Measurements from ENCODE around the gene RBM20. TPM values are rescaled to one million over a fixed set of nuclear protein-coding genes. Genes with fewer than 3 reads are reported as not detected.

Gene RBM20
- total RNA-seq, 1 donor from 2014 or later: 1.5 TPM

- Mint-ChIP-seq H3K4me1 (ENCODE audit: low read depth) (no peaks in the 10 kb centered on the region), H3K27ac (no peak overlapping the region), H3K36me3 (ENCODE audit: insufficient read depth) (no peaks in the 10 kb centered on the region), H3K4me3 (ENCODE audit: low read depth) (no peak overlapping the region), H3K9me3 (ENCODE audit: low read depth) (no peaks in the 10 kb centered on the region), H3K27me3 (peaks cover 47% of the 10 kb centered on the region)
- no peak for DNase-seq (ENCODE audit: low spot score, unreplicated experiment)
- no peak for TF ChIP-seq CTCF (IDR thresholded peaks at IDR 0.05; ENCODE audit: unreplicated experiment)
Observed at GRCh38 chr10:110666673-110667072, 22.5 kb downstream of the RBM20 start.

DNA sequence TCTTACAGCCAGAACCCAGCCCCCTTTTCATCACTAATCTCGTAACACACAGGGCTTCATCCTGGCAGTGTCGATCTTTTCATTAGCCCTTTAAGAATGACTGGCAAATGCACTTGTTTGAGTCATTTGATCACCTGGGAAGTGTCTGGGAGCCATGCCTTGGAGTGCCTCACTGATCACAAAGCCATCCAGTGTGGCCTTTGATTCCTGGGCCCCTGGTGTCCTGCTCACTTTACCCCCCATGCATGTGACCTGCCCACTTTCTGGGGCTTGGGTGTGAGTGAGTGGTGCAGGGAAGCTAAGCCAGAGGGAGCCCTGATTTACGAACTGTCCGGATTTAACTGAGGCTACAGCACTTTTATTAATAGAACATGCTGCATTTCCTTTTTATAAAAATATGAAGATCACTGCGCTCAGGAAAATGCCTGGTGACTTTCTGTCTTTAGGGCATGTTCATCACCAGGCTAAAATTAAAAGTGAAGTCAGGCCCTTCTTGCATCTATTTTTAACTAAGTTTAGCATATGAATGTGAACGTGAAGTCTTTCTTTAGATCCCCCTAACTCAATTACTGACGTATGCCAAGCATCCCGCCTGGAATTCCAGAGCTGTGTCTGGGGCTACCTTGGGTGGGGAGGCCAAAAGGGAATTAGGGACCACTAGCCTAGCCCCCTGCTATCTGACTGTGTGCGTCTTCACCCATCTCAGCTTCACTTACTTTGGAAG, 23.6 kb downstream of the RBM20 start:
- H3K4me1 Mint-ChIP-seq (ENCODE audit: low read depth): no peaks in the 10 kb centered on the region

GRCh38 chr10:110668443-110668842, 24.3 kb downstream of the RBM20 start:
- DNase-seq (ENCODE audit: low spot score, unreplicated experiment): no peak
- Mint-ChIP-seq H3K36me3 (ENCODE audit: insufficient read depth) (no peaks in the 10 kb centered on the region), H3K27ac (no peak overlapping the region), H3K9me3 (ENCODE audit: low read depth) (no peaks in the 10 kb centered on the region), H3K4me3 (ENCODE audit: low read depth) (no peak overlapping the region), H3K27me3 (peaks cover 58% of the 10 kb centered on the region), H3K4me1 (ENCODE audit: low read depth) (no peaks in the 10 kb centered on the region)
- no peak for TF ChIP-seq CTCF (IDR thresholded peaks at IDR 0.05; ENCODE audit: unreplicated experiment)

More for the DNA sequence above, 23.6 kb downstream of the RBM20 start:
- TF ChIP-seq CTCF (IDR thresholded peaks at IDR 0.05; ENCODE audit: unreplicated experiment): no peak
- H3K27ac Mint-ChIP-seq: no peak overlapping the region
- no peaks in the 10 kb centered on the region for H3K36me3 Mint-ChIP-seq (ENCODE audit: insufficient read depth)
- DNase-seq (ENCODE audit: low spot score, unreplicated experiment): no peak
- peaks cover 52% of the 10 kb centered on the region for H3K27me3 Mint-ChIP-seq
- no peak overlapping the region for H3K4me3 Mint-ChIP-seq (ENCODE audit: low read depth)
- no peaks in the 10 kb centered on the region for H3K9me3 Mint-ChIP-seq (ENCODE audit: low read depth)

DNA sequence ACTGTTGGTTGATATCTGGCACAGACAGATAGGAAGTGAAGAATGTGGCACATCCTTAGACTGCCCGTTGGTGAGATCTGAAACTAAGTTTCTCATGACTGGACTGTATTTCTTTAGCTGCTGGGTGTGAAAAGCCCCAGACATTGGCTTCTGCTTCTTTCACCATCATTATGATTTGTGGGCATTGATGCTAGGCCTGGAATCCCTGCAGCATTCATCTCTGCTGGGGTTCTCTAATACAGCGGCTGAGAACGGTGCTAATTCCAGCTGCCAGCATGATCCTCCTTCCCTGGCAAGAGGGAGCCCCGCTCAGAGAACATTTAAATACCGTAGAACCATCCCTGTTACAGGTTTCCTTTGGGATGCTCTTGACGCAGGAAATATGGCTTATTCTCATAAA, 26.2 kb downstream of the RBM20 start:
- no peaks in the 10 kb centered on the region for H3K9me3 Mint-ChIP-seq (ENCODE audit: low read depth)
- no peaks in the 10 kb centered on the region for H3K4me1 Mint-ChIP-seq (ENCODE audit: low read depth)

More for the DNA sequence above, 26.2 kb downstream of the RBM20 start:
- H3K36me3 Mint-ChIP-seq (ENCODE audit: insufficient read depth): no peaks in the 10 kb centered on the region
- no peak for TF ChIP-seq CTCF (IDR thresholded peaks at IDR 0.05; ENCODE audit: unreplicated experiment)
- DNase-seq (ENCODE audit: low spot score, unreplicated experiment): no peak
- no peak overlapping the region for H3K4me3 Mint-ChIP-seq (ENCODE audit: low read depth)
- peaks cover 75% of the 10 kb centered on the region for H3K27me3 Mint-ChIP-seq
- no peak overlapping the region for H3K27ac Mint-ChIP-seq

Data from progenitor cell of endocrine pancreas (in vitro differentiated cells).